ENCODE measurements around the gene NCF2. TPM values are rescaled to one million over a fixed set of nuclear protein-coding genes. Genes with fewer than 3 reads are reported as not detected.

NCF2 gene
- total RNA-seq, 1 donor: 3.0 TPM

Other genes starting within 250 kb of the NCF2 start
- under 0.01 TPM for gene NMNAT2, start 172.1 kb downstream of the NCF2 start, total RNA-seq
- gene SMG7, start 118.0 kb downstream of the NCF2 start, total RNA-seq: 30.7 TPM
- gene ARPC5, start 45.3 kb upstream of the NCF2 start, total RNA-seq: 35.0 TPM
- gene APOBEC4, start 62.9 kb upstream of the NCF2 start, total RNA-seq: not detected
- 0.27 TPM for gene RGL1, start 214.7 kb upstream of the NCF2 start, total RNA-seq

Data from hematopoietic multipotent progenitor cell (in vitro differentiated cells).